Fibroblast of skin of back (primary cell): Measurements from ENCODE around the gene PIP5KL1.

ENCODE experiments used
- DNase-seq: peaks from one replicate; pipeline ENCODE4 v3.0.0-alpha.2; 2013

The PIP5KL1 gene

DNA sequence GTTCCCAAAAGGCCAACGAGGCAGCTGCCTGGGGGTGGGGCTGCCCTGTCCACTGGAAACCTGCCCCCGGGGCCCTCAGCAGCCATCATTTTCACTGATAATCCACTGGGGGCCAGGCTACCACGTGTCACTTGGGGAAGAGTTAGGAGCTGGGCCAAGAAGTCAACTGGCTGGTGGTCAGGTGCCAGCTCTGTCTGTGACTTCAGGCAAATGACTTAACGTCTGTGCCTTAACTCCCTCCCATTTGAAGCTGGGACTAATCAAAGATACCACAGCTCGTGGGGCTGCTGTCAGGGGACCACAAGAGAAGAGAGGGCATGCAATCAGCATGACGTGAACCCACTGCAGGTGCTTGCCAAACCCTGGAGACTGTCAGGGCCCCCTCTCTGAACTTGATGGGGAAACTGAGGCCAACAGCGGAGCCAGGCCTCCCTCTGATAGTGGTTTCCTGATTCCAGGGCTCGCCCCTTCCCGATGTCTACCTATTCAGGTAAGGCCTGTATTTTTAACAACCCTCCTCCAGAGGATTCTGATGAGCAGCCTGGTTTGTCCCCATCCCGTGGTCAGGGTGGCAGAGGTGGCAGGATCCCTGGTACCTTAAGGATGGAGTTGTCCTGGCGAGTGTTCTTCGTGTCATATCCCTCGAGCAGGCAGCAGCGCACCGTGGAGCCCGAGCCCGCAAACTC lies 19.4 kb upstream of the PIP5KL1 start:
- no peak for DNase-seq

DNA sequence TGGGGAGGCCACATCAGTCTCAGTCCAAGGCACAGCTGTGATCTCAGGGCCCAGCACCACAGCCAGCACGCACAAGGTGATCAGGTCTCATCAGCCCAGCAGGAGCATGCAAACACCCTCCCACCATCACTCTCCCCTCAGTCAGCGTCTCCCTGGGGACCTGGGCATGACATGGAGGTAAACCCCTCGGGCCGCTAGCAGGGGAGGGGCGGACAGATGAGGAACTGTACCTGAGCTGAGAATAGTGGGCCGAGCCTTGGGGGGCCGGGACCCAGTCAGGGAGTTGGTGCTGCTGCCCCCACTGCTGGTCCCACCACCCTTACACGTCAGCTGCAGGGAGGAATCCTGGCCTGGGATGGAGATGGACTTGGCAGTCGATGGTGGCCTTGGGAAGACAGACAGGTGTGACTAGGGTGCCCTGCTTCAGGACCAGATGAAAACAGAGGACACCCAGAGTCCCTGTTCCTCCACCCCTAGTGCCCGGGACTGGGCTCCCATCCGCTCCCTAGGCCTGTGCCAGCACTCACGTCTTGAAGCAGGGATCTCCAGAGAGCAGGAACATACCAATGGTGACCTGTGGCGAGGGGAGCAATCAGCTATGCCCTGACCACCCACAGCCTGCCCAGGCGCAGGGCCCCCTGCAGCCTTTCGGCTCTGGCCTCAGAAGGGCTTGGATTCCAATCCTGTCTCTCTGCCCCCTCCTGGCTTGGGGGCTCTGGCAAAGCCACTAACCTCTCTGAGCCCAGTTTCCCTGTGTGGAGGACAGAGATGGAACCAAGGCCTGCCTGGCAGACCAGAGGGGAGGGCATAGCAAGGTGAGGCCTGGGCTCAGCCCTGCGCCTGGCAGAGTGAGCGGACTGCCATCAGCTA lies 17.5 kb upstream of the PIP5KL1 start:
- no peak for DNase-seq

- DNase-seq = no peak
These were observed 16.2 kb upstream of the PIP5KL1 start for GRCh38 chr9:127946728-127947127.

DNA sequence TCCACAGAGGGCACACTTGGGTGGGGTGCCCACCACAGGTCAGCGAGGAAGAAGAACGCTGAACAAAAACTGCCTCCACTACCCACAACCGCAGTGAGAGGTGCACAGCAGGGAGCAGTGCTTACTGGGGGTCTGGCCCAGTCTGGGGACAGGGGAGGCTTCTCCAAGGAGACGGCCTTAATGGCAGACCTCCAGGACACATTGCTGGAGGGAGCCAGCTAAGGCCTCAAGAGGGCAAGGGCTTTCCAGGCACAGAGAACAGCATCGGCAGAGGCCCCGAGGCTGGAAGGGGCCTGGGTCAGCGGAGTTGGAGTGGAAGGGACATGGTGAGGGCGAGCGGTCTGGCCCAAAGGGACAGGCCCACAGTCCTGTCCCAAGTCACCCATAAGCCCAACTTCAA lies 15.4 kb upstream of the PIP5KL1 start:
- no peak for DNase-seq

DNA sequence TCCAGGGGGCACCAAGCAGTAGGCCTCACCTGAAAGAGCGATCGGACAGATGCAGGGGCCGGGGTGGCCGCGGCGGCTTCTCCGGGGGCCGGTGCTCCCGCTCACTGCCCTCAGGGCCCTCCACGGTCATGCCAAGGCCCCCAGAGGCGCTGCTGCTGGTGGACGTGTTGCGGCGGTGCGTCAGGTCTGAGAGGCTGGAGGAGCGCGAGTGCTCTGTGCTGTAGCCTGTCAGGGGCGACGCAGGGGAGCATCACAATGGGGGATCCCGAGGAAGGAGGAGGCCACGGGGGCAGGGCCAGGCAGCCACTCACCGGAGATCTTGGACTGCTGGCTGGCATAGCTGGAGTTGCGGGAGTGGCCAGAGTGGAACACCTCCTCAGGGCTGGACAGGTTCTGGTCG lies 14.8 kb upstream of the PIP5KL1 start:
- DNase-seq = no peak

DNA sequence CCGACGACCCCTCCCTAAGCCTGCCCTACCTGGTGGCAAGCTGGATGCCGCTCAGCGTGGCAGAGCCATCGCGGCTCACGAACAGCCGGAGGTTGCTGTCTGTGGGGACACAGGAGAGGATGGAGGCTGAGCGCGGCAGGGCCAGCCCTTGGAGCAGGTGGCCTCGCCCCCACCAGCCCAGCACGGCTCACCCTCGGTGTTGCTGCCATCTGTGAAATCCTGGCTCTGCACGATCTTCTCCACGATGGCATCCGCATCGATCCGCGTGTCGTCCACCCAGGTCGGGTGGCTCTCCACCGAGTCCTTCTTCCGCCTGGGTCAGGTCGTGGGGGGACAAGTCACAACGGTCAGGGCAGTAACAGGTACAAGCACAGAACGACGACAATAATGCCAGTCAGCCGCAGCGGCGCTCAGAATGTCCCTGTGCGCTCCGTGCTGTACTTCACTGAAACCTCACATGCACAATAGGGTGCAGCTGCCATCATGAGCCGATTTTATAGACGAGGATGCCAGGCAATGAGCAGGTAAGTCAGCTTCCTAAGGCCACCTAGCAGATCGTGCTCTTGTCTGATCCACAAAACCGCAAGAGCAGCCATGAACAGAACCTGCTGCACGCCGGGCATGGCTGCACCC lies 14.1 kb upstream of the PIP5KL1 start:
- DNase-seq = no peak

- peak; percentile 74 for DNase-seq
These were observed 13.2 kb upstream of the PIP5KL1 start for GRCh38 chr9:127943731-127944144.

DNA sequence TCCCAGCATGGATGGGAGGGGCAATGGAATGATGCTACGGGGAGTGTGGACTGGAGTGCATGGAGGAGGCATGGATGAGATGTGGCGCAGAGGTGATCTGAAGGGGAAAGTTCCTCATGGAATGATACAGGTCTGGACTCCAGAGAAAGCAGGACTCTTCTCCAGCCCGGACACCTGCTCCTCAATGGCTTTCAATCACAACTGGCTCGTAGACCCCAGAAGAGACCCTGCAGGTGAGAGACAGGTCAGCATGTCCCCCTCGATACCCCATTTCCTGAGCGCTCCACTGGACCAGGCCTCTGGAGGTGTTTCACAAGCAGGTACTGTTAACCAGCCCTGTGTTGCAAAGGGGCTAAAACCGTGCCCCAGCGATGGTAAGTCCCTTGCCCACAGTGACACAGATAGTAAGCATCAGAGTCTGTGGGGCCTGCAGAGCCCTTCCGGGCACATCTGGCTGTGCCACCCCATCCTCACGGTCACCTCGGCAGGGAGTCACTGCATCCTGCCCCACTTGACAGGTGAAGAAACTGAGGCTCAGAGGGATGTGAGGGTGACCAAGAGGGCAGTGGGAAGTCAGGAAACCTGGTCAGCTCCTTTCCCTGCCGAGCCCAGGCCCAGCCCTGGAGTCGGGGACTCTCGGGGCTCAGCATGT lies 12.6 kb upstream of the PIP5KL1 start:
- no peak for DNase-seq

GRCh38 chr9:127942216-127943010 lies 11.8 kb upstream of the PIP5KL1 start:
- peak; percentile 59 for DNase-seq

GRCh38 chr9:127941961-127942215 lies 11.3 kb upstream of the PIP5KL1 start:
- DNase-seq = no peak

- DNase-seq = no peak
These were observed 10.7 kb upstream of the PIP5KL1 start for GRCh38 chr9:127941062-127941960.

DNA sequence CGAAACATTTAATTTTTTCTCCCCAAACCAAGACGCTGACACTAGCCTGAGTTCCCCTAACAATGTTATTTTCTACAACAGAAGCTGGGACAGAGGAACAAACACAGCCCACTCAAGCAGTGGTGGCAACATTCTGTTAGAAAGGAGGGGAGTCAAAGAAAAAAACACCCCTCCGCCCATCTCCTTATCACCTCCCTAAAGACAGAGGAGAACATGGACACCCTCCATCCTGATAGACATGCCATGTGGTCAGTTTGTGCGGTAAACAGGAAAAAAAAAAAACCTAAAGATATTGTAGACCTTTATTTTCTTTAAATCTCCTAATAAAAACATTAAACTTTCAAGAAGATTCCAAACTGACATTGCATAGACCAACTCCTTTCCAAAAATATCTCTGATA lies 10.0 kb upstream of the PIP5KL1 start:
- DNase-seq = no peak

- DNase-seq = no peak
These were observed 7.7 kb upstream of the PIP5KL1 start for GRCh38 chr9:127938298-127938690.

DNA sequence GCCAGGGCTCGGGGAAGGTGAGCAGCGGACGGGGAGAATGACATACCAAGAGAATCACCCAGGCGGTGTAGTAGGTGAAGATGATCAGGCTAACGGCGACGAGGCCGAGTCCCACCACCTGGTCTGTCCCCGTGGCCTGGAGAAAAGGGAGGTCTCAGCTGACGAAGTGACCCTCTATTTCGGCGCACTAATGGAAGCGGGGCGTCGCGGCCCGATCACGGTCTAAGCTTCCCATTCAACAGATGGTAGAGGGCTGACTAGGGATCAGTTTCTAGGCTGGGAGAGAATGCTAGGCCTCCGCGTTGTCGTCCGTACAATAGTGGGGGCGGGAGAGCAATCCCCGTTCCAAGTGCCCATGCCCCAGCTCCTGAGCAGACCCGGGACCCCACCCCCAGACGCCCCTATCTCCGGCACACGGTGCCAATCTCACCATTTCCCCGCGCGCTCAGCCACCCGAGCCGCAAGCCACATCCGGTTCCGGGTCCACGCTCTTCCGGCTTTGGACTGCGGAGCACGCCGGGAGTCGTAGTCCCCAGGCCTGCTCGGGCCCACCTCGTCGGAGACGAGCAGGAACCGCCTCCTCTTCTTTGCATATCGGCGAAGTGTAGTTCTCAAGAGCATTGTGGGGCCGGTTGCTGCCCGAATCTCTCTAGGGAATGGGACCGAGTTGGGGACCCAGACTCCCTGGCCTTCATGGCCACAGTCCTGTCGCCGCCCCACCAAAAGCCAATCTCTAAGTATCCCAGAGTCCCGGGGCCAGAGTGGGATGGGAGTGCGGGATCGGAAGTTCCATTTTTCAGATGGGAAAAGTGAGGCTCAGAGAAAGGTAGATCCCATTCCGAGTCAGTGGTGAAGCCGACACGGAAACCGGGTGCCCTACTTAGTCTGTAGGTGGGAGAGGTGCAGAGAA lies 7.1 kb upstream of the PIP5KL1 start, which contains the start of gene DPM2:
Gene DPM2 (minus strand): TSS at position 467 of the 910 bp plus-strand sequence. CDS start 34 bp downstream, at position 433.
- peak; percentile 88 for DNase-seq

- no peak for DNase-seq
These were observed 6.4 kb upstream of the PIP5KL1 start for GRCh38 chr9:127937056-127937387.

GRCh38 chr9:127936347-127936852 lies 5.8 kb upstream of the PIP5KL1 start:
- DNase-seq = no peak

DNA sequence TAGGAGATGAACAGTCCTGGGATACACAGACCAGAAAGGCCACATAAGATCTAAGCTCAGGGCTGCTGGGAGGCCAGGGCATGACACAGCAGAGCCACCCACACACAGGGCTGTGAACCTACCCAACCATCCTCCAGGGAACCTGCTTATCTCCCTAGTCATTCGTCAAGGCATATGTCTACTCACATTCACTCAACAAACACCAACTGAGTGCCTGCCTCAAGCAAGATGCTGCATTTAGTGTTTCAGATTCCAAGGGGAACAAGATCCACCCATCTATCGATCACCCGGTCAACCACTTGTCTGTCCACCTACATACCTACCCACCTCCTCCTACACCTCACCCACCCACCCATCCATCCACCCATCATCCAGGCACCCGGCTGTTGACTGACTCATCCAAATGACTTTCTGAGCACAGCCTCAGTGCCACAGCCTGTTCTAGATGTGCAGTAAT lies 5.2 kb upstream of the PIP5KL1 start:
- no peak for DNase-seq

DNA sequence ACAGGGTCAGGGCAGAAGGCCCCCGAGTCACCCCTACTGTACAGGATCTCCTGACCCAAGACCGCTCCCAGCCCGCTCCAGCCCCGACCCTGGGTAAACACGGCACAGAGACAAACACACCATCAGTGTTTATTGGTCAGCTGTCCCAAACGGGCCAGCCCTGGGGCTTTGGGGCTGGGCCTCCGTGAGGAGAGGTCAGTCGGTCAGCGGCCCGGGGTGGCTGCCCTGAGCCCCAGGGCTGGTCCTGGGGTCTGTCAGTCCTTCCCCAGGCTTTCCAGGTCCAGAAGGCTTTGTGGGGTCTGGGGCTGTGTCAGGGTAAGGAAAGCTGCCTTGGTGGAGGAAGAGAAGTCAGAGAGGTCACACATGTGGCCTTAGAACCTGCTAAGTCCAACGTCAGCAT lies 4.4 kb upstream of the PIP5KL1 start:
- no peak for DNase-seq

- DNase-seq = no peak
These were observed 3.7 kb upstream of the PIP5KL1 start for GRCh38 chr9:127934248-127934647.
